SK-N-SH (cell line): ENCODE measurements around the gene GAS2L2. TPM values are rescaled to one million over a fixed set of nuclear protein-coding genes. Genes with fewer than 3 reads are reported as not detected.

Source experiments
- CTCF ChIA-PET: fragments of 300-600, 350-600 bp; formaldehyde crosslinking; extraction: SDS; loops from one replicate; lab custom pipeline; 2021; lab: Yijun Ruan, JAX
- POLR2A ChIA-PET: fragments of 350-600 bp; sonication (Branson Sonifier 250); formaldehyde crosslinking; extraction: SDS; loops from one replicate; lab custom pipeline; 2020; ENCODE audit warnings: antibody characterized with exemption, inconsistent platforms; lab: Yijun Ruan, JAX
- DNase-seq: peaks from one replicate; pipeline ENCODE4 v3.0.0; 2012
- H2AFZ ChIP-seq: fragments of 200-600 bp; sonication (generic); 2 replicates; pipeline ENCODE4 v1.8.1; 2016; ENCODE audit warnings: antibody characterized with exemption, mild to moderate bottlenecking, low read depth
- H3F3A ChIP-seq: fragments of 200-600 bp; sonication (generic); replicated peaks from 2 replicates; pipeline ENCODE3; 2016; ENCODE audit warnings: antibody characterized with exemption, mild to moderate bottlenecking; ENCODE audit not compliant: insufficient read depth
- H3K27ac ChIP-seq, 2 experiments: fragments of 200-500 bp in 1 of 2; fragments of 200-600 bp in 1 of 2; sonication (Bioruptor generic) in 1 of 2; sonication (generic), shearing (Covaris generic) in 1 of 2; 2 replicates each; pipeline versions ENCODE4 v1.5.1 to v1.6.1; 2014 to 2016; ENCODE audit warnings: low read depth in 2 of 2, inconsistent platforms in 1 of 2, low read length in 1 of 2, mild to moderate bottlenecking in 1 of 2, mixed read lengths in 1 of 2
- H3K27me3 ChIP-seq: fragments of 200-600 bp; sonication (generic), shearing (Covaris generic); 2 replicates; pipeline ENCODE4 v1.6.1; 2016; ENCODE audit warnings: mixed run types; ENCODE audit not compliant: insufficient read depth
- H3K36me3 ChIP-seq, 2 experiments: fragments of 200-500 bp in 1 of 2; fragments of 200-600 bp in 1 of 2; sonication (Bioruptor generic) in 1 of 2; sonication (generic) in 1 of 2; replicated peaks in 1 of 2; 2 replicates each; pipeline versions ENCODE3 to v1.5.1; 2014 to 2016; ENCODE audit warnings: low read length in 1 of 2, mild to moderate bottlenecking in 1 of 2; ENCODE audit not compliant: insufficient read depth in 2 of 2, control insufficient read depth in 1 of 2
- H3K4me1 ChIP-seq, 2 experiments: fragments of 200-500 bp in 1 of 2; fragments of 200-600 bp in 1 of 2; sonication (Bioruptor generic) in 1 of 2; sonication (generic), shearing (Covaris generic) in 1 of 2; 2 replicates each; pipeline versions ENCODE4 v1.5.1 to v1.6.1; 2014 to 2016; ENCODE audit warnings: low read depth in 1 of 2, low read length in 1 of 2, mixed run types in 1 of 2; ENCODE audit not compliant: insufficient read depth in 2 of 2, control insufficient read depth in 1 of 2
- H3K4me2 ChIP-seq: fragments of 200-600 bp; sonication (generic), shearing (Covaris generic); 2 replicates; pipeline ENCODE4 v1.6.1; 2017; ENCODE audit warnings: mixed run types
- H3K4me3 ChIP-seq, 2 experiments: fragments of 200-500 bp in 1 of 2; fragments of 200-600 bp in 1 of 2; sonication (Bioruptor generic) in 1 of 2; sonication (generic), shearing (Covaris generic) in 1 of 2; 2 replicates each; pipeline versions ENCODE4 v1.5.1 to v1.8.1; 2014 to 2016; ENCODE audit warnings: low read depth in 2 of 2, inconsistent platforms in 1 of 2, low read length in 1 of 2, mild to moderate bottlenecking in 1 of 2, mixed read lengths in 1 of 2, moderate library complexity in 1 of 2
- H3K79me2 ChIP-seq: fragments of 200-600 bp; sonication (generic); 2 replicates; pipeline ENCODE4 v1.8.1; 2017; ENCODE audit warnings: mild to moderate bottlenecking; ENCODE audit not compliant: insufficient read depth
- H3K9ac ChIP-seq: fragments of 200-600 bp; sonication (generic); 2 replicates; pipeline ENCODE4 v1.6.1; 2017; ENCODE audit warnings: mixed run types
- H3K9me2 ChIP-seq: fragments of 200-600 bp; sonication (generic); 2 replicates; pipeline ENCODE4 v1.6.1; 2017; ENCODE audit warnings: mixed run types
- H3K9me3 ChIP-seq: fragments of 200-600 bp; sonication (generic); 2 replicates; pipeline ENCODE4 v1.6.1; 2017; ENCODE audit warnings: mixed run types, mild to moderate bottlenecking, moderate library complexity
- H4K20me1 ChIP-seq: fragments of 200-600 bp; sonication (generic); 2 replicates; pipeline ENCODE4 v1.6.1; 2017; ENCODE audit warnings: mild to moderate bottlenecking, mixed run types; ENCODE audit not compliant: insufficient read depth
- EP300 ChIP-seq, 2 experiments: IDR thresholded peaks; 2 replicates each; pipeline versions ENCODE4 v1.4.0 to v1.6.1; 2012; ENCODE audit warnings: borderline replicate concordance in 1 of 2, low read depth in 1 of 2, low read length in 1 of 2
- FOSL2 ChIP-seq: IDR thresholded peaks from 2 replicates; pipeline ENCODE4 v1.4.0; 2012; ENCODE audit warnings: low read depth, mild to moderate bottlenecking, moderate library complexity, borderline replicate concordance
- GABPA ChIP-seq: IDR thresholded peaks from 2 replicates; pipeline ENCODE4 v1.4.0; 2012; ENCODE audit warnings: low read depth, mild to moderate bottlenecking
- NFIC ChIP-seq: IDR thresholded peaks from 2 replicates; pipeline ENCODE4 v1.4.0; 2012; ENCODE audit warnings: borderline replicate concordance
- NRF1 ChIP-seq: IDR thresholded peaks from 2 replicates; pipeline ENCODE4 v1.6.1; 2012; ENCODE audit warnings: low read depth, mild to moderate bottlenecking, low read length
- RCOR1 ChIP-seq: fragments of 150-350 bp; IDR thresholded peaks from 2 replicates; pipeline ENCODE4 v1.6.1; 2017; ENCODE audit warnings: antibody characterized with exemption, low read length
- RXRA ChIP-seq: IDR thresholded peaks from 2 replicates; pipeline ENCODE4 v1.4.0; 2012; ENCODE audit warnings: low read depth, mild to moderate bottlenecking, borderline replicate concordance
- SMC3 ChIP-seq: IDR thresholded peaks from 2 replicates; pipeline ENCODE4 v1.6.1; 2012; ENCODE audit warnings: low read depth, low read length, improper control_type of control experiment
- TAF1 ChIP-seq: IDR thresholded peaks from 2 replicates; pipeline ENCODE4 v1.6.1; 2012; ENCODE audit warnings: low read depth, mild to moderate bottlenecking, low read length, moderate library complexity, borderline replicate concordance
- TCF12 ChIP-seq: IDR thresholded peaks from 2 replicates; pipeline ENCODE4 v1.4.0; 2012
- YY1 ChIP-seq: IDR thresholded peaks from 2 replicates; pipeline ENCODE4 v1.4.0; 2012; ENCODE audit warnings: low read depth, mild to moderate bottlenecking
- WGBS: methylation state at CpG from one replicate; pipeline ENCODE4 v1.1.6; 2017; ENCODE audit warnings: low lambda C conversion rate; 5-methylcytosine and 5-hydroxymethylcytosine counted together
- polyA plus RNA-seq, 3 experiments: library from polyadenylated mRNA; depleted of rRNA; stranded (reverse); fragments of >200 nt; gene quantifications; 2 replicates each; pipeline ENCODE4 v1.2.3, GENCODE V29; 2012
- TF ChIP-seq, protein P1 (sequence below): fragments of 150-350 bp; IDR thresholded peaks from 2 replicates; pipeline ENCODE4 v1.6.1; 2017; ENCODE audit warnings: antibody characterized with exemption, low read length, low read depth, borderline replicate concordance
- TF ChIP-seq, protein P2 (sequence below): IDR thresholded peaks from 2 replicates; pipeline ENCODE4 v1.6.1; 2012; ENCODE audit warnings: mild to moderate bottlenecking, low read depth, low read length, moderate library complexity
- TF ChIP-seq, protein P3 (sequence below): IDR thresholded peaks from 2 replicates; pipeline ENCODE4; 2012

The GAS2L2 gene
- polyA plus RNA-seq, 1 of the 3 experiments (the other 2 are of a cell fraction), result not detected

- TF ChIP-seq TCF12, result no peak
- TF ChIP-seq NFIC, result no peak
- TF ChIP-seq SMC3, result no peak
- no peak for TF ChIP-seq GABPA
- no peak for TF ChIP-seq YY1
- no peak for TF ChIP-seq EP300 (IDR thresholded peaks at IDR 0.05; ENCODE audit: borderline replicate concordance in 1 of 2, low read depth in 1 of 2, low read length in 1 of 2)
- TF ChIP-seq, protein P1, sequence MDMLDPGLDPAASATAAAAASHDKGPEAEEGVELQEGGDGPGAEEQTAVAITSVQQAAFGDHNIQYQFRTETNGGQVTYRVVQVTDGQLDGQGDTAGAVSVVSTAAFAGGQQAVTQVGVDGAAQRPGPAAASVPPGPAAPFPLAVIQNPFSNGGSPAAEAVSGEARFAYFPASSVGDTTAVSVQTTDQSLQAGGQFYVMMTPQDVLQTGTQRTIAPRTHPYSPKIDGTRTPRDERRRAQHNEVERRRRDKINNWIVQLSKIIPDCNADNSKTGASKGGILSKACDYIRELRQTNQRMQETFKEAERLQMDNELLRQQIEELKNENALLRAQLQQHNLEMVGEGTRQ, result no peak
- TF ChIP-seq, all 33 proteins: peak for 0
- H2AFZ ChIP-seq, result no peak overlapping the region
- no peak overlapping the region for H3K9ac ChIP-seq
- H3K79me2 ChIP-seq, result no peaks in the 10 kb centered on the region
- H3K4me1 ChIP-seq, result peaks cover 0 to 21% of the 10 kb centered on the region in 2 experiments; a peak in 1 of 4 replicates
- no peaks in the 10 kb centered on the region for H3K36me3 ChIP-seq
- no peak overlapping the region for H3K27ac ChIP-seq
- no peak for DNase-seq
- POLR2A ChIA-PET, result no interaction called here
- H3K27me3 ChIP-seq, result peaks cover 11% of the 10 kb centered on the region
- H3F3A ChIP-seq, result no peaks in the 10 kb centered on the region
- WGBS, result 97% methylated on average over 6 of the region's 6 CpGs
- H3K9me3 ChIP-seq, result no peaks in the 10 kb centered on the region
- H4K20me1 ChIP-seq, result no peaks in the 10 kb centered on the region
- H3K4me2 ChIP-seq, result no peak overlapping the region
- no peaks in the 10 kb centered on the region for H3K9me2 ChIP-seq
- no peak overlapping the region for H3K4me3 ChIP-seq
- CTCF ChIA-PET, result interaction anchor here (0.8 to 10.4 kb wide), 13 partner anchors 11 to 436 kb away, joined by 3 to 275 read pairs (median 25); partner anchors contain the start of genes C17orf50, RASL10B and TAF15
These were observed 4.1 kb downstream of the GAS2L2 start for GRCh38 chr17:35748979-35749378.

- CTCF ChIA-PET, result interaction anchor here (0.8 to 10.4 kb wide), 36 partner anchors 9 to 437 kb away, joined by 3 to 275 read pairs (median 11); partner anchors contain the start of genes C17orf50, PEX12, RASL10B and SLFN14
- no peaks in the 10 kb centered on the region for H3K9me3 ChIP-seq
- H3K4me2 ChIP-seq, result no peak overlapping the region
- POLR2A ChIA-PET, result interaction anchor here (0.5 to 1.4 kb wide), 2 partner anchors 41 to 135 kb away, joined by 5 to 7 read pairs; no protein-coding TSS in a partner anchor
- H3K79me2 ChIP-seq, result no peaks in the 10 kb centered on the region
- H2AFZ ChIP-seq, result no peak overlapping the region
- DNase-seq, result peak; percentile 54
- H3K4me3 ChIP-seq, result no peak overlapping the region
- H3K27ac ChIP-seq, result no peak overlapping the region
- no peaks in the 10 kb centered on the region for H3K36me3 ChIP-seq
- peaks cover 11% of the 10 kb centered on the region for H3K27me3 ChIP-seq
- WGBS, result 35% methylated on average over 4 of the region's 4 CpGs
- no peaks in the 10 kb centered on the region for H3K9me2 ChIP-seq
- no peak overlapping the region for H3K9ac ChIP-seq
- no peaks in the 10 kb centered on the region for H3F3A ChIP-seq
- TF ChIP-seq RXRA (no peak), NFIC (0 out of 2 replicates have a peak, but pooled peaks have one; percentile 24)
- TF ChIP-seq, all 33 proteins: peak for 1
- Histone ChIP-seq H3K4me1 (peaks cover 0 to 21% of the 10 kb centered on the region in 2 experiments; a peak in 1 of 4 replicates), H4K20me1 (no peaks in the 10 kb centered on the region)
These were observed 4.6 kb downstream of the GAS2L2 start for GRCh38 chr17:35748341-35748841.

- Histone ChIP-seq H3K27me3 (peaks cover 11% of the 10 kb centered on the region), H3F3A (no peaks in the 10 kb centered on the region), H3K4me2 (no peak overlapping the region), H3K4me3 (no peak overlapping the region; a peak in 1 of 4 replicates), H3K36me3 (no peaks in the 10 kb centered on the region), H3K9me3 (no peaks in the 10 kb centered on the region), H3K27ac (no peak overlapping the region), H3K9me2 (no peaks in the 10 kb centered on the region), H4K20me1 (no peaks in the 10 kb centered on the region), H2AFZ (no peak overlapping the region), H3K9ac (no peak overlapping the region), H3K79me2 (no peaks in the 10 kb centered on the region), H3K4me1 (peaks cover 0 to 15% of the 10 kb centered on the region in 2 experiments; a peak in 1 of 4 replicates)
- WGBS, result 31% methylated on average over 10 of the region's 12 CpGs
- DNase-seq, result peak; percentile 89
- ChIA-PET POLR2A (interaction anchor here (1.4 kb wide), 1 partner anchor 134 kb away, joined by 7 read pairs; no protein-coding TSS in a partner anchor), CTCF (interaction anchor here (0.6 to 10.4 kb wide), 75 partner anchors 8 to 441 kb away, joined by 3 to 275 read pairs (median 7); partner anchors contain the start of genes AP2B1, C17orf50, PEX12 and RASL10B)
- TF ChIP-seq FOSL2 (no peak), RCOR1 (no peak), TAF1 (no peak), RXRA (no peak), NRF1 (no peak; the same call in 1 of the 2 replicates)
- TF ChIP-seq, protein P2, sequence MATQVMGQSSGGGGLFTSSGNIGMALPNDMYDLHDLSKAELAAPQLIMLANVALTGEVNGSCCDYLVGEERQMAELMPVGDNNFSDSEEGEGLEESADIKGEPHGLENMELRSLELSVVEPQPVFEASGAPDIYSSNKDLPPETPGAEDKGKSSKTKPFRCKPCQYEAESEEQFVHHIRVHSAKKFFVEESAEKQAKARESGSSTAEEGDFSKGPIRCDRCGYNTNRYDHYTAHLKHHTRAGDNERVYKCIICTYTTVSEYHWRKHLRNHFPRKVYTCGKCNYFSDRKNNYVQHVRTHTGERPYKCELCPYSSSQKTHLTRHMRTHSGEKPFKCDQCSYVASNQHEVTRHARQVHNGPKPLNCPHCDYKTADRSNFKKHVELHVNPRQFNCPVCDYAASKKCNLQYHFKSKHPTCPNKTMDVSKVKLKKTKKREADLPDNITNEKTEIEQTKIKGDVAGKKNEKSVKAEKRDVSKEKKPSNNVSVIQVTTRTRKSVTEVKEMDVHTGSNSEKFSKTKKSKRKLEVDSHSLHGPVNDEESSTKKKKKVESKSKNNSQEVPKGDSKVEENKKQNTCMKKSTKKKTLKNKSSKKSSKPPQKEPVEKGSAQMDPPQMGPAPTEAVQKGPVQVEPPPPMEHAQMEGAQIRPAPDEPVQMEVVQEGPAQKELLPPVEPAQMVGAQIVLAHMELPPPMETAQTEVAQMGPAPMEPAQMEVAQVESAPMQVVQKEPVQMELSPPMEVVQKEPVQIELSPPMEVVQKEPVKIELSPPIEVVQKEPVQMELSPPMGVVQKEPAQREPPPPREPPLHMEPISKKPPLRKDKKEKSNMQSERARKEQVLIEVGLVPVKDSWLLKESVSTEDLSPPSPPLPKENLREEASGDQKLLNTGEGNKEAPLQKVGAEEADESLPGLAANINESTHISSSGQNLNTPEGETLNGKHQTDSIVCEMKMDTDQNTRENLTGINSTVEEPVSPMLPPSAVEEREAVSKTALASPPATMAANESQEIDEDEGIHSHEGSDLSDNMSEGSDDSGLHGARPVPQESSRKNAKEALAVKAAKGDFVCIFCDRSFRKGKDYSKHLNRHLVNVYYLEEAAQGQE, result no peak
- TF ChIP-seq, protein P3, sequence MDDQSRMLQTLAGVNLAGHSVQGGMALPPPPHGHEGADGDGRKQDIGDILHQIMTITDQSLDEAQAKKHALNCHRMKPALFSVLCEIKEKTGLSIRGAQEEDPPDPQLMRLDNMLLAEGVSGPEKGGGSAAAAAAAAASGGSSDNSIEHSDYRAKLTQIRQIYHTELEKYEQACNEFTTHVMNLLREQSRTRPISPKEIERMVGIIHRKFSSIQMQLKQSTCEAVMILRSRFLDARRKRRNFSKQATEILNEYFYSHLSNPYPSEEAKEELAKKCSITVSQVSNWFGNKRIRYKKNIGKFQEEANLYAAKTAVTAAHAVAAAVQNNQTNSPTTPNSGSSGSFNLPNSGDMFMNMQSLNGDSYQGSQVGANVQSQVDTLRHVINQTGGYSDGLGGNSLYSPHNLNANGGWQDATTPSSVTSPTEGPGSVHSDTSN, result no peak
These were observed 5.5 kb downstream of the GAS2L2 start for GRCh38 chr17:35747540-35748017.
